ENCODE measurements around the gene RCVRN.

RCVRN gene

DNA sequence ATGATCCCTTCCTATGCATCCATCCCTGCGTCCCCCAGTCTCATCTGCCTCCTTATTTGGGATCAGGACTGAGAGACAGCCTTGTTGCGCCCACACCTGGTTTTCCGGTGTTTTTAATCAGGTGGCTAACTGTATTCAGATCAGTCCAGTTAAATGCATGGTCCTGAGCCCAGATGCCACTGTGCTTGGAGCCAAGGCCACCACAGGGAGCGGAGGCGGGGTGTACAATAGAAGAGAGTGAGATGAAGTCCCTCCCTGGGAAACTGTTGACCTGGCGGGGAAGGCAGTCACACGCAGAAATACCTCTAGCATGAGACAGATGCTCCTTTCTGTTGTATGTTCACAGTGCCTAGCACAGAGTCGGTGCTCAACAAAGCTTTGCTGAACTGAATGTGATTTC is 6.3 kb downstream of the RCVRN start:
- no peak for DNase-seq (ENCODE audit: low spot score)

DNA sequence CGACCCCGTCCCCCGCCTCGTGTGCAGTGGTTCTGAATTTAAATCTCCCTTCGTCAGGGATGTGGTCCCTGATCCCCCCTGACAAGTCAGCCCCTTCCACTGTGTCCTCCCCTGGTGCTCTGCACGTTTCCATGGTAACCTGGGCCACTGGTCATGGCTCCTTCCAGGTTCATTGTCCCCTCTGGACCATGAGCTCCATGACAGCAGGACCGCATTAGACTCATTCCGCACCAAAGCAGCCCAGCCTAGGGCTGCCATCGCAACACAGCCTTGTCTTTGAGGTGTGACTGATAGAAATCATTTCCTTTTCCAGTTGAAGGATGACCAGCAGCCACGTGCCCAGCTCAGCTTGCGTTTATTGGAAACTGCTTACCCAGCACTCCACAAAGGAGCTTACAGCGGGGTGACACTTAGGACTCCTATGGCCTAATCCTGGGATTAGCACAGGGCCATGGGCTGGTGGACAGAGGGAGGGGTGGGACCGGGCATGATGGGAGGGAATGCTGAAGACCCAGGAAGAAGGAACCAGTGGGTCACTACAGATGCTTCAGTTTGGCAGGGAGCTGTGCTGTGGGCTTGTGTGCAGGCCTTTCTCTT is 7.6 kb downstream of the RCVRN start:
- DNase-seq (ENCODE audit: low spot score), result peak; percentile 73

DNA sequence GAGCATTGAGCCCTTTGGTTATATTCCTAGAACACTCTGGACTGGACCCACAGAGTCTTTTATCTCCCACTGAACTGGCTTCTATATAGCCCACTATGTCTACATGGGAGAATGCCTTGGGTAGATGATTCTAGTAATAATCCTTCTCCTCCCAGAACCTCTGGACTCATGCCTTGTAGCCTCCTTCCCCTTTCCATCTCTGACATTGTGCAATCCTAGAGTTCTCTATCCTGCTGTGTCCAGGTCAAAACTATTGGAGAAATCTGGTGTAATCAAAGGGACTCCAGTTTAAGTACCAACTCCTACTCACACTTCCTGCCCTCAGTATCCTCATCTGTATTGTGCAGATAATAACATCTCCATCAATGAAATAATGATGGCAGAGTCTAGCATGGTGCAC is 9.1 kb downstream of the RCVRN start:
- DNase-seq (ENCODE audit: low spot score), result no peak

DNA sequence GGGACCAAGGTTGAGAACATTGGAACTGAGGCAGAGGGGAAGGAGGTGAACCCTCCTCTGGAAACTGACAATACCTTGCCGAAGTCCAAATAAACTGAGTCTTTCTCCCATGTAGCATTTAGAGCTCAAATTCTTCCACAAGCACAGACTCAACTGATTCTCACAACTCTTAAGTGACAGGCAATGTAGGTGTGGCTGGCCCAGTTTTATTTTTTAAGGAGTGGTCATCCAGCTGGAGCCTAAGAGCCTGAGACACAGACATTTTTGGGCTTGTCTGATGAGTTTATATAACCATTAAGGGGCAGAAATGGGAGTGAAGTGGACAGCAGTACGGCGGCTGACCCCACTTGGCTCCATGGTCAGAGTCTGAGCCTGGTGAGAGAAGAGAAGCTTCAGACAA is 10.8 kb downstream of the RCVRN start:
- DNase-seq (ENCODE audit: low spot score), result no peak

DNA sequence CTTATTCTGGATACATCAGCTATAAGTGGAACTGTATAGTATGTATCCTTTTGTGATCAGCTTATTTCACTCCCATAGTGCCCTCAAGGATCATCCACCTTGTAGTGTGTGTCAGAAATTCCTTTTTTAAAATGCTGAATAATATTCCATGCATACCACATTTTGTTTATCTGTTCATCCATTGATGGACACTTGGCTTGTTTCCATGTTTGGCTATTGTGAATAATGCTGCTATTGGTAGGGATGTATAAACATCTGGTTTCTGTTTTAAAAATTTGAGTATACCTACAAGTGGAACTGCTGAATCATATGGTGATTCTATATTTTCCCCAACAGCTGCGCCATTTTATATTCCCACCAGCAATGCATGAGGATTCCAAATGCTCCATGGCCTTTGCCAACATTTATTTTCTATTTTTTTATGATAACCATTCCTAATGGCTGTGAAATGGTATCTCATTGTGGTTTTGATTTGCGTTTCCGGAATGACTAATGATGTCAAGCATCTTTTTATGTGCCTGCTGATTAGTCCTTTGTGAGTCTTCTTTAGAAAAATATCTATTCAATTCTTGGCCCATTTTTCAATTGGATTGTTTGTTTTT is 11.6 kb downstream of the RCVRN start:
- DNase-seq (ENCODE audit: low spot score), result no peak

DNA sequence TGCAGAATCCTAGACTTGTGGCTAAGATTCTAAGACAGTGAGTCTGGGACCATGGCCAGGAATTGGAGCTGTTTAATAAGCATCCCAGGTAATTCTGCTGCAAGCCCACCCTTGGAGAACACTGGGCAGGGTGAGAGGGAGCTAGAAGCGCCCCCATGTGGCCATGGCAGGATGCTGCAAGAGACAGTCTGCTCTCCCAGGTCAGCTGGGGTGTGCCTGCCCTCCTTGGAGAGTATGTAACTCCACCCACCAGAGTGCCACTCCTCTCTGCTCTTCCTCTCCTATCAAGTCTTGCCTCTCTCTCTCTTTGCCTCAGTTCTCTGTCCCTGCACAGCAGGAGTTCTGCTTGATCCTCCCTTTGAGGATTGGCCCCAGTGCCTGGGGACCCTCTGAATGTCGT is 14.9 kb downstream of the RCVRN start:
- DNase-seq (ENCODE audit: low spot score), result peak; percentile 77

DNA sequence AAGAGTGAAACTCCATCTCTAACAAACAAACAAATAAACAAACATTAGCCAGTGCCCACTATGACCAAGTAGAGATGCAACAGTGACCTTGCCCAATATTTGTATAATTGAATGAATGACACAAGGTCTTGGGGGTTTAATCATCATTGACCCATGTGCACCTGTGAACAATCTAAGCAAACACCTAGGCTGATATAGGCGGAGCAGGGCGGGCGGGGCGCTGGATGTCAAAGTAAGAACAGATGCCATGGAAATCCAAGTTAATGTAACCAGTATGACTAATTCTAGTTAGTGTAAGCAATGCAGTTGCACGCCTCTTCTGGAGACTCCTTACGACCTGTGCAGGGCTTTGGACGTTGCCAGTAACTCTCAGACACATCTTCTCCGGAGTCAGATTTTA is 17.6 kb downstream of the RCVRN start:
- no peak for DNase-seq (ENCODE audit: low spot score)

DNA sequence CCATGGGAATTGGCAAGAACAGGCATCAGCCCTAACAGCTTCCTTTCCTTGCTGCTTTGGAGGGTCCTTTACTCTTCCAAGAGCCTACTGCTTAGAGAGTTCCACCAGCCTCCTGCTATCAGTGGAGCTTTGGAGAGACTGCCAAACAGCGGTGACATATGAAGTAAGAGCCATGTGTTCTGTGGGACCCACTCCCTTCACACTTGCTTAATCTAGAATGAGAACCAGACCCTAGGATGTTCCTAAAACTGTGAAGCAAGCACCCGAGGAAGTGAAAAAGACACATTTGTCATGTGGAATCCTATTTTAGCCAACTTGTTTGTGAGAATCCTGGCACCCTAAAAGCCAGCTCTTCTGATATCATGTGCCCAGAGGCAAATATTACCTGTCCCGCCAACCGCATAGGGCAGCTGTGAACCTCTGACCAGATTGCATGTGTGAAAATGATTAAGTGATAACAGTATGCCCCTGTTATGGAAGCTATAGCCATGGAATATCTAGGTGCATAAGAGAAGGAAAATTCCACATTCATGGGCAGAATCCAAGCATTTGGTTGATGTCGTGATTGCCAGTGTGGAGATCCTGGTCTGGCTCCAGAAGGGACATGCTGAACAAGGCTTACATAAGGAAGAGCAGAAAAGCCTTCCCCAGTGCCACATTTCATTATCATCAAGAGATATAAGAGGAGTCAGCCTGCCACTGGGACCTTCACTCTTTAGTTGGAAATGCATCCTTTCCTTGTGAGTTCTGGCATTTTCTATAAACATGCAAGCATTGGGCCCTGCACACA is 18.7 kb downstream of the RCVRN start:
- DNase-seq (ENCODE audit: low spot score), result no peak

DNA sequence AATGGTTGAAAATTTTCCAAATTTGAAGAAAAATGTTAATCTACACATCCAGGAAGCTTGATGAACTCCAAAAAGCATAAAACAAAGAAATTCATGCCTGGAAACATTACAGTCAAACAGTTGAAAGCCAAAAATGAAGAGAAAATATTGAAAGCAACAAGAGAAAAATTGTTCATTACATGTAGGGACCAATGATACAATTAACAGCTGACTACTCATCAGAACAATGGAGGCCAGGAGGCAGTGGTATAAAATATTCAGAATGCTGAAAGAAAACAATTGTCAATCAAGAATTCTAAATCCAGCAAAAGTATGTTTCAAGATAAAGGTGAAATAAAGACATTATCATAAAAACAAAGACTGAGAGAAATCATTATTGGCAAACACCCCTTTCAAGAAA is 21.6 kb downstream of the RCVRN start:
- no peak for DNase-seq (ENCODE audit: low spot score)

DNA sequence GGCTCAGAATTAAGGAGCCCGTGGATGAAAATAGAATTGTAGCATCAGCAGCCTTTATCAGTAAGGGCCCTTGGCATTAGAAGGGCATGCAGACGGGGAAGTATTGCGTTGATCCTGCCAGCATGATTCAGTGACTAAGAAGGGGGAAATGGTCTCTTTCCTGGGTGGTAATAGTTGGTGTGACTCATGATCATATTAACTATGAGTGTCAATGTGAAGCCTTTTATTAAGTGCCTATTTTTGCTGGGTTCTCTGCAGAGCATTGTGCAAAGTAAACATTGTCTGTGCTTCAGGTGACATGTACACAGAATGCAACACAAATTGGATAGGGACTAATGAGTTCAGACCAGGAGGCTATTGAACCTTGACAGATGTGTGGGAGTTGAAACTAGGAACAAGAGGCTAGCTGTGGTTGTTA is 24.5 kb downstream of the RCVRN start:
- DNase-seq (ENCODE audit: low spot score), result no peak

DNA sequence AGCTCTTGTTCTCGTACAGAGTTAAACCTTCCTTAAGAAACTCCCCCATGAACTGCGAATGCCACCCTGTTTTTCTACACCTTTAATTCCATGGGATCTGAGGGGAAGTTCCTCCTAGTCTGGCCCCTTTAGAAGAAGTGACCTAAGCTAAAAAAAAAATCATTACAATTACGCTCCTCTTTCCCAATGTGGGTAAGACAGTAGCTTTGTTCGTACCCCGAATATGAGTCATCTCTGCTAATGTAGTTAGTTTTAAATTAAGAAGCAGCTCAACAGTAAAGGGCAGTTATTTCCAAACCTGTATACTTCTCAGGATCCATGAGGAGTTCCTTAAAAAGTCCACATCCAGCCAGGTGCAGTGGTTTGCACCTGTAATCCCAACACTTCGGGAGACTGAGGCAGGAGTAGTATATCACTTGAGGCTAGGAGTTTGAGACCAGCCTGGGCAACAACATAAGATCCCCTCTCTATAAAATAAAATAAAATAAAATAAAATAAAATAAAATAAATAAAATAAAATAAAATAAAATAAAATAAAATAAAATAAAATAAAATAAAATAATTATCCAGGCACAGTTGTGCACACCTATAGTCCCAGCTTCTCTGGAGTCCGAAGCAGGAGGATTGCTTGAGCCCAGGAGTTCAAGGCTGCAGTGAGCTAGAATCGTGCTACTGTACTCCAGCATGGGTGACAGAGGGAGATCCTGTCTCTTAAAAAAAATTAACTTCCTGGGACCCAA is 26.1 kb downstream of the RCVRN start:
- DNase-seq (ENCODE audit: low spot score), result no peak

DNA sequence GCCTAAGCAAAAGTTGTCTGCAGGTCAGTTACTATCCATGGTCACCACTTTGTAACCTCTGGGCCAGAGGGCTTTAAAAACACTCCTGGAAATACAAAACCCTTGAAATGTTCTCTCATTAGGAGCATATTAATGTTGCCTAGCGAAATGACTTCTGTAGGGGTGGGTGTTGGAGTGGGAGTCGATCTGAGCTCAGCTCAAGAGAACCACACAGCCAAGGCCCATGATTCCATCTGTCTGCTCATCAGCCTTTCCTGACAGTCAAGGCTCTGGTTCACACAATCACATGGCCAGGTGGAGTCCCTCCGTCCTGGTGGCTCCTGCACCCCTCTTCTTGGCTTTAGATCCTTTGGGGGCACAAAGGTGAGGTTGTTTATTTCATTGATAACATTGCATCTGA is 26.7 kb downstream of the RCVRN start:
- DNase-seq (ENCODE audit: low spot score), result no peak

DNA sequence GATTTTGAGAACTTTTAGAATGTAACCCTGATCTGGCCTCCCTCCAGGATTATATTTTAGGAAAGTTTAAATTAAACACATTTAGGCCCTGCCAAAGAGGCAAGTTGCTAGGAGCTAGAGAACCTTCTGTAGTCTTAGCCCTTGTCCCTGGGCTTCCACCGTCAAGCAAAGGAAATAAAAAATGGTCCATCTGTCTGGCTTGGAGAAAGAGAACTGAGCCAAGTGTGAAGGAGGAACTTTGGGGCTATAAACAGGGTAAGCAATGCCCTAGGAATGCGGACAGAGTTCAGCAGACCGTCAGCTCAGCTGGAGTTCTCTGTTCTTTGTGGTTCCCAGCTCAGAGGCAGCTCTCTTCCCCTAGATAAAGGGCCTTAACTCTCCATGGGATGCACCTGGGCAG is 29.6 kb downstream of the RCVRN start:
- DNase-seq (ENCODE audit: low spot score), result no peak

DNA sequence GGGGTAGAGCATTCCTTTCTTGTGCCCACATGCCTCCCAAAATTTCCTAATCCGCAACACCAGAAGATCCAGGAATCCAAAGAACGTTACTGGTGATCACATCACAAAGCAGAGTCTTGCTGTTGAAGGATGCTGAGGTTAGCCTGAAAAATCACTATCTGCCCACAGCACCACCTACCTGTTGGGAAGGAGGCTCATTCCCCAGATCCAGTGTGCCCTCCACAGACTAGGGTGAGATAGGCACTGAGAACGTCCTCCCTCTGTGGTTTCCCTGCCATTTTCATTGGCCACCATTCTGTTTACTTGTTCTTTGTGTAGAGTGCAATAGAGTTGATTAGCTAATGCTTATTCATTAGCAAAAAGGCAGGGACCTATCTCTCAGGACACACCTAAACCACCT is 30.3 kb downstream of the RCVRN start:
- no peak for DNase-seq (ENCODE audit: low spot score)

DNA sequence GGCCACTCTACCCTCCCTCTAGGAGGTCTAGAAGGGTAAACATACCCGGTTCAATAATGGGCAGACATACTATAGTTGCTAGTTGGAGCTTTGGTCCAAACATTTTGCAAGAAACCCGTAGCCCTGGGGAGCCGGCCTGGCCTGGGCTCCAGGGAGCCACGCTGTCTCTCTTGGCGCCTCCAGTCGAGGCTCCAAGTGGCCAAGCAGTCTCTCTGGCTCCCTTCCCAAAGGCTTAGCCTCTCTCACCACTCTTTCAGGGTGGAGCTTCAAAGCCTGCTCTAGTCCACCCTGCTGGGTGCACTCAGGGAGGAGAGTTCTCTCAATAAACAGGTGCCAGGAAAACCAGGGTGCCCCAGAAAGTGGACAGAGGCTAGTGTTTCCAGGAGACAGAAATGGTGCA is 32.2 kb downstream of the RCVRN start:
- no peak for DNase-seq (ENCODE audit: low spot score)

DNA sequence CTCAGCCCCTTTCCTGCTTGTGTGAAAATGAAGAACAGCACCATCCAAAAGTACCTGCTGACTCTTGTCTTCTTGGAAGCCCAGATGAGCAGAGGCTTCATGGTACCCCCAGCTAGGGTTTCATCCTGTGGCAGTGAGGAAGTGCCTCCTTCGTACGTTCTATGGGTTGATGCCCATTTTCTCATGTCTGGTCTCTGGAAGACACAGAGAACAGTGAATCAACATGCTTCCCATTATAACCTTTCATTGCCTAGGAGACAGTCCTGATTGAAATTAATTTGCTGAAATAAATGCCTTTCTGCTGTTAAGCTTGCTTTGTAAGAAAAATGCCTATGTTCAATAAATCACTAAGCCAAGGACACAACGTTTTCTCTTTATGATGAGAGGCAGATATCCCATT is 36.5 kb downstream of the RCVRN start:
- DNase-seq (ENCODE audit: low spot score), result no peak

DNA sequence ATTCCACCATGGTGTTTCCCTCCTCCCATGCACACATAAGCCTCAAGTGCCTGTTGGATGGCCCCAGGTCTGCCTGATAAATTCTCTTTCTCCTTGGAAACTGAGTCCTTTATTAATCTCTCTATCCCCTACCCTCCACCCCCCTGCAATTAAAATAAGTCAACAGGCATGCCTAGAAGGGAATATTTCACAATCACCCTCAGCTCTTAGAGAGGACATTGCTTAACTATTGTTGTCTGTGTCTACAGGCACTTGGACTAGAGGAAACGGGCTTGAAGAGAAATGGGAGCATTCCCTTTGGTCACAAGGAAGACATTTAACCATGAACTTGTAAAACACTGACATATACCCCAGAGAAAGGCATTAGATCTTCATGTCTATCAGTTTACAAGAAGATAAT is 39.5 kb downstream of the RCVRN start:
- DNase-seq (ENCODE audit: low spot score), result no peak

DNA sequence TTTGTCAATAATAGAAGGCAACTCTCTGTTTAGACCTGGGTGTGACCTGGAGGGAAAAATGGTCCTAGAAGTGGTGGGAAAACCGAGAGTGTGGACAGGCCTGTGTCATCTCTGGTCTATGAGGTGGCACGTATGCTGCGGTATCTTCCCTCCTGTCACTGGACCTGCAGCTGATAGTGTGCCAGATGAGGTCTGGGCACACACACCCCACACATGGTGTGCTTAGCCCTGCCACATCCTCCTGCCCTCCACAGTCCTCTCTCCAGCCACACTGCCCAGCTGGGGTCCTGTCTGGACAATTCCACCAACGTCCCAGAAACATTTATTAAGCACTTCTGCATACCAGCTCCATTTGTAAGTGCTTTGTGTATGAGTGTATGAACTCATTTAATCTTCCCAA is 42.1 kb downstream of the RCVRN start:
- no peak for DNase-seq (ENCODE audit: low spot score)

DNA sequence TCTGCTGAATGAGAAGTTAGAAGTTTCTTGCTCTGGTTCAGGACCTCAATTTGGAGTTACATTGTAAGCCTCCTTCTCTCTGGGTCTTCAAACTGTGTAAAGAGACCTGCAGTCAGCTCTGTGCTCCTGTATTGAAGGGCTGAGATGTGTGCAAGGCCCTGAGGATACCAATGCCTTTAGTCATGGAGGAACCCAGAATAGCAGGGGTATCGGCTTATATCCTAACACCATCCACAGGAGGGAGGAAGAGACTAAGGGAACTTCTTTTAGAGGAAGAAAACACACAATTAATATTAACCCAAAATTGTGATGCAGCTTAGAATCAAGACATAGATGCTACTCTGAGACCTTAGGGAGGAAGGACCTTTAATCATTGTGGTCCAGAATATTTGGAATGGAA is 42.9 kb downstream of the RCVRN start:
- no peak for DNase-seq (ENCODE audit: low spot score)

DNA sequence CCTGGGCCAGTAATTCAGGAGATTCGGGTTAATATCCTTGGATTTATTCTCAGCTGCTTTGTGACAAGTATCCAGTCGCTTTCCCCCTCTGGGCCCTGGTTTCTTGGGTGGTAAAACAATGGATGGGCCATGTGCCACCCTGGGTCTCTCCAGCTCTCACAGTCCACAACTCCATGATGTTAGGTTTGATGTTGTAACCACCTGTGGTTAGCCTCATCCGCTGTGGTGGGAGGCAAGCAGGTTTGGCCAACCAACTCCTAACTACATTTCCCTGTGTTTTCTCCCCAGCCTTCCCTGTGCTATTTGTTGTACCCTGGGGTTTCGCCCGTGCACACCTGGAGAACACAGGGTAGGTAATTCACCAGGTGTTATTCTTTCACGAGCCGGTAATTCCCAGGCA is 44.2 kb downstream of the RCVRN start:
- DNase-seq (ENCODE audit: low spot score), result no peak

DNA sequence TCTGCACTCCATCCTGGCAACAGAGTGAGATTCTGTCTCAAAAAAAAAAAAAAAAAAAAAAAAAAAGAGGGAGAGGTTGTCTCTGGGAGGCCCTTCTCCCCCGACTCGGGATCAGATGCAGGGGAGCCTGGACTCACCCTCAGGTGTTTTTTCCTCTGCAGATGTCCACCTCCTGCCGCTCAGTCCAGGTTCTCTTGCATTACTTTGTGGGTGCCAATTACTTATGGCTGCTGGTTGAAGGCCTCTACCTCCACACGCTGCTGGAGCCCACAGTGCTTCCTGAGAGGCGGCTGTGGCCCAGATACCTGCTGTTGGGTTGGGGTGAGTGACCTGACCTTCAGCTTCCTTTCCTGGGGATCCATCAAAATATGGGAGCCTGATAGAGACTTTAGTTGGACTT is 45.3 kb downstream of the RCVRN start:
- peak; percentile 20 for DNase-seq (ENCODE audit: low spot score)

DNA sequence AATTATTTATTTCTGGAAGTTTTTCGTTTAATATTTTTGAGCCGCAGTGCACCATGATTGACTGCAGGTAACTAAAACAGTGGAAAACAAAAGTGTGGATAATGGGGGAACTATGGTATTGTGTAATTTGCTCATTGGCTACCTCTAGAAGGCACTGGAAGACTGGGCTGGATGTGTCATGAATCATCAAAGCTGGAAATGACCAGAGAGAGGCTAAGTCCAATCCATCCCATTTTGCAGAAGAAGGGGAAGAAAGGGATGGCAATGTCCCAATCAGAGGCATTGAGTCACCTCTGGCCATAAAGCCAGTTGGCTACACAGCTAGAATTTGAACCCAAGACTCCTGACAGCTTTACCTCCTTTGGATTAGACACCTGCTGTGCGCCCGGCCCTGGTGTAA is 50.0 kb downstream of the RCVRN start:
- no peak for DNase-seq (ENCODE audit: low spot score)

DNA sequence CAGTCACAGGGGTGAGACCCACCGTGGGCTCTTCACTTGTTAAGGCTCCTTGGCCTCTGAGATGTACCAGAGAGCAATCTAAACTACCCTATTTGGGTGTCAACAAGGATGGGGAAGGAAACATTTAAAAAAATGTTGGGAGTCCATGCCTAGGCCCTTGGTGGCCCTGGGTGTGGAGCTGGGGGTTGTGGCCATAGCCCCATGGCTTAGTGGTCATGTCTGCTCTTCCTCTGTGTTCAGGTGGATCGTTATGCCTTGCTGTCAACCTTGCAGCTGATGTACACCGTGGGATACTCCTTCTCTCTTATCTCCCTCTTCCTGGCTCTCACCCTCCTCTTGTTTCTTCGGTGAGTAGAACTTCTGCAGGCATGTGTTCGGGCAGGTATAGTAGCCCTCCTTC is 50.8 kb downstream of the RCVRN start:
- no peak for DNase-seq (ENCODE audit: low spot score)

All from ecto neural progenitor cell (in vitro differentiated cells).